DOHH2 (cell line): ENCODE results near the gene RPS27A.
A peak's percentile ranks its signal among the peaks of the same experiment; 100 is the strongest.
"Not testable (repeated sequence)": the region's sequence is repeated elsewhere in the genome, so short reads cannot be mapped to it uniquely, and the experiment has no call there.

Experiments used
- H3F3A ChIP-seq: fragments of 200-600 bp; sonication (generic), shearing (Covaris generic); 2 replicates; pipeline ENCODE4 v1.6.0; 2016; ENCODE audit warnings: antibody characterized with exemption, mild to moderate bottlenecking; ENCODE audit not compliant: control insufficient read depth, insufficient read depth
- H3K27ac ChIP-seq: fragments of 200-600 bp; sonication (generic); 2 replicates; pipeline ENCODE4 v1.5.1; 2014; ENCODE audit warnings: low read depth, mild to moderate bottlenecking, low read length, moderate library complexity
- H3K27me3 ChIP-seq: fragments of 200-600 bp; sonication (generic); 2 replicates; pipeline ENCODE4 v1.6.1; 2014; ENCODE audit warnings: mild to moderate bottlenecking, low read length, mixed read lengths; ENCODE audit not compliant: control insufficient read depth
- H3K36me3 ChIP-seq: fragments of 200-600 bp; sonication (generic); 2 replicates; pipeline ENCODE4 v1.6.1; 2014; ENCODE audit warnings: mild to moderate bottlenecking, low read length, moderate library complexity, mixed read lengths; ENCODE audit not compliant: control insufficient read depth
- H3K4me1 ChIP-seq: fragments of 200-600 bp; sonication (generic); 2 replicates; pipeline ENCODE4 v1.6.1; 2014; ENCODE audit warnings: mild to moderate bottlenecking, low read length, mixed read lengths; ENCODE audit not compliant: control insufficient read depth
- H3K4me2 ChIP-seq: fragments of 200-600 bp; sonication (generic); 2 replicates; pipeline ENCODE4 v1.6.0; 2014; ENCODE audit warnings: mild to moderate bottlenecking, low read length, moderate library complexity
- H3K4me3 ChIP-seq: fragments of 200-600 bp; sonication (generic); 2 replicates; pipeline ENCODE4 v1.5.1; 2014; ENCODE audit warnings: mild to moderate bottlenecking, low read length, mixed read lengths
- H3K79me2 ChIP-seq: fragments of 200-600 bp; sonication (generic); 2 replicates; pipeline ENCODE4 v1.6.1; 2014; ENCODE audit warnings: mild to moderate bottlenecking, low read length, mixed read lengths; ENCODE audit not compliant: control insufficient read depth
- H3K9me2 ChIP-seq: fragments of 200-600 bp; sonication (generic); replicated peaks from 2 replicates; pipeline ENCODE4 v1.6.1; 2014; ENCODE audit warnings: mild to moderate bottlenecking, low read length, mixed read lengths; ENCODE audit not compliant: control insufficient read depth
- H3K9me3 ChIP-seq: fragments of 200-600 bp; sonication (generic); 2 replicates; pipeline ENCODE4 v1.6.1; 2014; ENCODE audit warnings: antibody characterized with exemption, low read length, mixed read lengths; ENCODE audit not compliant: control insufficient read depth, insufficient read depth
- H4K20me1 ChIP-seq: fragments of 200-600 bp; sonication (generic); 2 replicates; pipeline ENCODE4 v1.6.0; 2014; ENCODE audit warnings: low read depth, mild to moderate bottlenecking, antibody characterized with exemption, low read length, moderate library complexity; ENCODE audit not compliant: control insufficient read depth, insufficient read depth
- CTCF ChIP-seq: fragments of 200-600 bp; sonication (generic); IDR thresholded peaks from one replicate; pipeline ENCODE4 v1.5.1; 2014; ENCODE audit warnings: antibody characterized with exemption, mild to moderate bottlenecking, low read depth, low read length; ENCODE audit not compliant: poor library complexity, severe bottlenecking
- EZH2phosphoT487 ChIP-seq: fragments of 200-600 bp; sonication (generic); IDR thresholded peaks from 2 replicates; pipeline ENCODE4 v1.6.1; 2017; ENCODE audit warnings: borderline replicate concordance, mild to moderate bottlenecking, antibody characterized with exemption, low read length, moderate library complexity, mixed read lengths

RPS27A gene

GRCh38 chr2:55268288-55268906, 35.9 kb downstream of the RPS27A start:
- no peaks in the 10 kb centered on the region for H4K20me1 ChIP-seq
- peaks cover 7% of the 10 kb centered on the region; the same call in 1 of the 2 replicates for H3F3A ChIP-seq
- H3K27me3 ChIP-seq = no peaks in the 10 kb centered on the region
- no peaks in the 10 kb centered on the region for H3K9me3 ChIP-seq
- peaks cover 30% of the 10 kb centered on the region for H3K79me2 ChIP-seq
- H3K9me2 ChIP-seq = no peaks in the 10 kb centered on the region
- peak overlapping the region; percentile 82 for H3K4me2 ChIP-seq
- TF ChIP-seq EZH2phosphoT487 (no peak), CTCF (no peak)
- H3K36me3 ChIP-seq = peaks cover 46% of the 10 kb centered on the region
- H3K4me3 ChIP-seq = peak overlapping the region; percentile 95
- peak overlapping the region; percentile 58 for H3K27ac ChIP-seq
- H3K4me1 ChIP-seq = peaks cover 17% of the 10 kb centered on the region

- Histone ChIP-seq H3K4me1 (peaks cover 17% of the 10 kb centered on the region), H3K27me3 (no peaks in the 10 kb centered on the region), H3K9me3 (no peaks in the 10 kb centered on the region), H3K27ac (peak within 1 kb of the TSS; percentile 58), H3K36me3 (peaks cover 40% of the 10 kb centered on the region), H3K9me2 (no peaks in the 10 kb centered on the region), H3K4me2 (peak within 1 kb of the TSS; percentile 82), H3K4me3 (peak within 1 kb of the TSS; percentile 95), H3F3A (peaks cover 7% of the 10 kb centered on the region; the same call in 1 of the 2 replicates), H4K20me1 (no peaks in the 10 kb centered on the region), H3K79me2 (peaks cover 30% of the 10 kb centered on the region)
- TF ChIP-seq EZH2phosphoT487 = no peak
- TF ChIP-seq CTCF = no peak
Measured at GRCh38 chr2:55268907-55269644, 36.6 kb downstream of the RPS27A start, which contains the start of gene MTIF2. TSS of gene MTIF2 (minus strand) at chr2:55269231. CDS start at chr2:55263858, 5,373 bp downstream.

GRCh38 chr2:55269645-55269990, 37.1 kb downstream of the RPS27A start:
- Histone ChIP-seq H3K4me2 (peak overlapping the region; percentile 82), H3K9me2 (no peaks in the 10 kb centered on the region), H3K79me2 (peaks cover 30% of the 10 kb centered on the region), H3K4me1 (peaks cover 17% of the 10 kb centered on the region), H3K4me3 (peak overlapping the region; percentile 95), H3K27me3 (no peaks in the 10 kb centered on the region), H3K9me3 (no peaks in the 10 kb centered on the region), H4K20me1 (no peaks in the 10 kb centered on the region), H3F3A (peaks cover 3% of the 10 kb centered on the region; the same call in 1 of the 2 replicates), H3K27ac (peak overlapping the region; percentile 38), H3K36me3 (peaks cover 34% of the 10 kb centered on the region)
- TF ChIP-seq CTCF = no peak
- TF ChIP-seq EZH2phosphoT487 = no peak

- H3K27ac ChIP-seq, H3K9me3 ChIP-seq, H3K27me3 ChIP-seq, H3K4me3 ChIP-seq, H3K4me2 ChIP-seq, H4K20me1 ChIP-seq, H3K9me2 ChIP-seq, H3F3A ChIP-seq, H3K36me3 ChIP-seq, H3K79me2 ChIP-seq: not testable (repeated sequence)
- peaks cover 15% of the 10 kb centered on the region for H3K4me1 ChIP-seq
Measured at GRCh38 chr2:55274346-55274745, 41.9 kb downstream of the RPS27A start.
